ENCODE measurements around the gene RFTN2.

RFTN2 gene

DNA sequence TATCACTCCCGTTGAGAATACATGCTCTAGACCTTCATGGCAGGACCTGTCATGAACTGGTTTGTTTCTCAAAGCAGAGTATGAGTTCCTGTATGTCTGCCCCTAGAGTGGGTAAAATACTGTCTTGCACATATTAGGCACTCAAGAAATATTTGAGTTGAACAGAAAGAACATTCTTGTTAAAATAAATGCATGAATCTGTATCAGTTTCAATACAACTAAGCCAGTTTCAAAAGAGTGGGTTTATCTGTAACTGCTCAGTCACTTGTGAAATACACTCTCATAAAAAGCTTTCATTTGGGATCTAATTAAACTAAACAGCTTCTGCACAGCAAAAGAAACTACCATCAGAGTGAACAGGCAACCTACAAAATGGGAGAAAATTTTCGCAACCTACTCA is 69.2 kb downstream of the RFTN2 start:
- Histone ChIP-seq H3K36me3 (ENCODE audit: control insufficient read depth in 1 of 2, insufficient read depth in 2 of 2, low read length in 2 of 2) (no peaks in the 10 kb centered on the region), H3K4ac (ENCODE audit: low read depth, low read length) (no peak overlapping the region), H3K18ac (ENCODE audit: low read length) (no peak overlapping the region), H2BK5ac (ENCODE audit: low read depth, low read length, poor library complexity) (no peak overlapping the region), H2AFZ (ENCODE audit: insufficient read depth, low read length, poor library complexity) (no peak overlapping the region), H3K27ac (ENCODE audit: low read depth, low read length) (no peak overlapping the region), H3K4me2 (ENCODE audit: low read length) (no peak overlapping the region), H3K4me1 (ENCODE audit: control insufficient read depth in 1 of 2, insufficient read depth in 2 of 2, low read length in 2 of 2) (no peaks in the 10 kb centered on the region), H4K8ac (ENCODE audit: low read depth, low read length) (no peak overlapping the region), H3K4me3 (ENCODE audit: low read depth, low read length) (no peak overlapping the region), H4K91ac (ENCODE audit: low read depth, low read length) (no peak overlapping the region), H3K23ac (ENCODE audit: low read length) (no peak overlapping the region), H2AK5ac (ENCODE audit: low read length) (no peak overlapping the region), H2BK120ac (ENCODE audit: insufficient read depth, low read length, poor library complexity) (no peak overlapping the region), H3K79me2 (ENCODE audit: control insufficient read depth, insufficient read depth, low read length, poor library complexity) (no peaks in the 10 kb centered on the region), H3K9me3 (ENCODE audit: insufficient read depth, low read depth, low read length) (no peaks in the 10 kb centered on the region), H3K14ac (ENCODE audit: low read length) (no peak overlapping the region), H3K9ac (ENCODE audit: low read length) (no peak overlapping the region), H4K12ac (ENCODE audit: low read depth, low read length) (no peak overlapping the region), H2BK12ac (ENCODE audit: low read length) (no peak overlapping the region), H3K27me3 (ENCODE audit: insufficient read depth, low read length) (no peaks in the 10 kb centered on the region), H3K79me1 (ENCODE audit: low read length) (no peaks in the 10 kb centered on the region)
- WGBS (ENCODE audit: extremely low coverage, insufficient coverage, insufficient read length) = no CpG with 5 or more reads among the region's 2 CpGs
- DNase-seq = no peak

DNA sequence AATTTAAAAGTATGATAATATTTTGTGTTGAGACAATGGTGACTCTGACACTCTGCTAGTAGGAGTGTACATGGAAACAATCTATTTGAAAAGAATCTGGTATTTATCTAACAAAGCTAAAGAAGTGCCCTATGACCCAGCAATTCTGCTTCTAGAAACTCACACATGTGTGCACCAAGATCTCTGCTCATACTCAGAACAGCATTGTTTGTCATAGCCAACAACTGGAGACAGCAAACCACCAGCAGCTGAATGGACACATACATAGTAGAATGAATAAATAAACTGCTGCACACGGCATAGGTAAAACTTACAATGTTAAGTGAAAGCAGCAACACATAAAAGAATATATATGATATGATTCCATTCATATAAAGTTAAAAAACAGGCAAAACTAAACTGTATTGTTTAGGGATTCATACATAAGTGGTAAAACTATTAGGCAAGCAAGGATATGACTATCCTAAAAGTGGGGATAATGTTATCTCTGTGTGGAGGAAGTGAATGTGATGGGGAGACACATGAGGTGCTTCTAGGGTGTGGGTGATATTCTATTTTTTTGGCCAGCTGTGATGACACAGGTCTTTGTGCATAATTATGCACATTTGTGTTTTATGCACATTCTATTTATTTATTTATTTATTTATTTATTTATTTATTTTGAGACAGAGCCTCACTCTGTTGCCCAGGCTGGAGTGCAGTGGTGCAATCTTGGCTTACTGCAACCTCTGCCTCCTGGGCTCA is 71.1 kb downstream of the RFTN2 start:
- Histone ChIP-seq H3K23ac (ENCODE audit: low read length) (no peak overlapping the region), H3K4me2 (ENCODE audit: low read length) (no peak overlapping the region), H3K4me1 (ENCODE audit: control insufficient read depth in 1 of 2, insufficient read depth in 2 of 2, low read length in 2 of 2) (no peaks in the 10 kb centered on the region), H3K27ac (ENCODE audit: low read depth, low read length) (no peak overlapping the region), H3K9me3 (ENCODE audit: insufficient read depth, low read depth, low read length) (no peaks in the 10 kb centered on the region), H4K91ac (ENCODE audit: low read depth, low read length) (no peak overlapping the region), H4K12ac (ENCODE audit: low read depth, low read length) (no peak overlapping the region), H3K9ac (ENCODE audit: low read length) (no peak overlapping the region), H3K79me1 (ENCODE audit: low read length) (no peaks in the 10 kb centered on the region), H3K4me3 (ENCODE audit: low read depth, low read length) (no peak overlapping the region), H3K79me2 (ENCODE audit: control insufficient read depth, insufficient read depth, low read length, poor library complexity) (no peaks in the 10 kb centered on the region), H2AK5ac (ENCODE audit: low read length) (no peak overlapping the region), H2BK5ac (ENCODE audit: low read depth, low read length, poor library complexity) (no peak overlapping the region), H3K36me3 (ENCODE audit: control insufficient read depth in 1 of 2, insufficient read depth in 2 of 2, low read length in 2 of 2) (no peaks in the 10 kb centered on the region), H4K8ac (ENCODE audit: low read depth, low read length) (no peak overlapping the region), H2BK120ac (ENCODE audit: insufficient read depth, low read length, poor library complexity) (no peak overlapping the region), H3K14ac (ENCODE audit: low read length) (no peak overlapping the region), H2BK12ac (ENCODE audit: low read length) (no peak overlapping the region), H3K27me3 (ENCODE audit: insufficient read depth, low read length) (no peaks in the 10 kb centered on the region), H2AFZ (ENCODE audit: insufficient read depth, low read length, poor library complexity) (no peak overlapping the region), H3K18ac (ENCODE audit: low read length) (no peak overlapping the region), H3K4ac (ENCODE audit: low read depth, low read length) (no peak overlapping the region)
- WGBS (ENCODE audit: extremely low coverage, insufficient coverage, insufficient read length) = no CpG with 5 or more reads among the region's 1 CpG
- DNase-seq = no peak

DNA sequence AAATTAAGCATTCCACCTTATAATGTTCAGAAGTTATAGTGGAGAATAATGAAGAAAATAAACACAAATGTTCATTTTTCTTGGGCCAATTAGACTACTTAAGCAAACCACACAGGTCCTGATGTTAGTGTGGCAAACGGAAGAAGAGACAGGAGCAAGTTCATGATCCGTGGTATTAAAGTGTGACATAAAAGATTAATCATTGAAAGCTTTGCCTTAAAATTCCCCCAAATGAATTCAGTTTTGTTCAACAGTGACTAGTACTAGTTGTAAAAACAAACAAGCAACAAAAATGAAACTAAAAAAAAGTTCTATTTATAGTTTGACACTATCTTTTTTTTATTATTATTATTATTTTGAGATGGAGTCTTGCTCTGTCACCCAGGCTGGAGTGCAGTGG is 73.7 kb downstream of the RFTN2 start:
- Histone ChIP-seq H4K91ac (ENCODE audit: low read depth, low read length) (no peak overlapping the region), H3K14ac (ENCODE audit: low read length) (no peak overlapping the region), H3K18ac (ENCODE audit: low read length) (no peak overlapping the region), H3K79me2 (ENCODE audit: control insufficient read depth, insufficient read depth, low read length, poor library complexity) (no peaks in the 10 kb centered on the region), H3K79me1 (ENCODE audit: low read length) (no peaks in the 10 kb centered on the region), H3K36me3 (ENCODE audit: control insufficient read depth in 1 of 2, insufficient read depth in 2 of 2, low read length in 2 of 2) (no peaks in the 10 kb centered on the region), H2BK120ac (ENCODE audit: insufficient read depth, low read length, poor library complexity) (no peak overlapping the region), H3K4me2 (ENCODE audit: low read length) (no peak overlapping the region), H2AK5ac (ENCODE audit: low read length) (no peak overlapping the region), H3K4me3 (ENCODE audit: low read depth, low read length) (no peak overlapping the region), H3K9me3 (ENCODE audit: insufficient read depth, low read depth, low read length) (no peaks in the 10 kb centered on the region), H2BK5ac (ENCODE audit: low read depth, low read length, poor library complexity) (no peak overlapping the region), H2BK12ac (ENCODE audit: low read length) (no peak overlapping the region), H3K9ac (ENCODE audit: low read length) (no peak overlapping the region), H3K27ac (ENCODE audit: low read depth, low read length) (no peak overlapping the region), H4K12ac (ENCODE audit: low read depth, low read length) (no peak overlapping the region), H3K27me3 (ENCODE audit: insufficient read depth, low read length) (no peaks in the 10 kb centered on the region), H3K23ac (ENCODE audit: low read length) (no peak overlapping the region), H2AFZ (ENCODE audit: insufficient read depth, low read length, poor library complexity) (no peak overlapping the region), H3K4me1 (ENCODE audit: control insufficient read depth in 1 of 2, insufficient read depth in 2 of 2, low read length in 2 of 2) (no peaks in the 10 kb centered on the region), H4K8ac (ENCODE audit: low read depth, low read length) (no peak overlapping the region), H3K4ac (ENCODE audit: low read depth, low read length) (no peak overlapping the region)
- DNase-seq = no peak
- WGBS (ENCODE audit: extremely low coverage, insufficient coverage, insufficient read length) = no CpG with 5 or more reads among the region's 2 CpGs

DNA sequence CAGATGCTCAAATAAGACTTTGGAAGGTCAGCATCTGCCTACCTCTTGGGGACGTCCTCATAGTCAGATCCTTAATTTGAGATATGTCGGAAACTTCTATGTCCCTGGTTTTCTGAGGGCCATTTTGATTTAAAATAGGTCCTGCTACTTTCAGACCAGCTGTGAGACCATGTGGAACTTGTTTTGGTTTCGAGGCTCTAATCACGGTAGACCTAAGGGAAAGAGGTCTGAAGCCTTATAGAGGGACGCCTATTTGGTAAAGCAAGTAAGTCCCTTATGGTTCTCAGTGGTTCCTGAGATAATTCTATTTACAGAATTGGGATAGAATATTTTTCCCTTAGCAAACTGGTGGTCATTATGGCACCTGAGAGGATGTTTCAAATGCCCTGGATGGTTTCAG is 75.1 kb downstream of the RFTN2 start:
- no peak overlapping the region for H2BK5ac ChIP-seq (ENCODE audit: low read depth, low read length, poor library complexity)
- no peaks in the 10 kb centered on the region for H3K79me2 ChIP-seq (ENCODE audit: control insufficient read depth, insufficient read depth, low read length, poor library complexity)
- H4K12ac ChIP-seq (ENCODE audit: low read depth, low read length) = no peak overlapping the region
- no peak overlapping the region for H3K14ac ChIP-seq (ENCODE audit: low read length)
- H2AK5ac ChIP-seq (ENCODE audit: low read length) = no peak overlapping the region
- no peaks in the 10 kb centered on the region for H3K36me3 ChIP-seq (ENCODE audit: control insufficient read depth in 1 of 2, insufficient read depth in 2 of 2, low read length in 2 of 2)
- no peak overlapping the region for H3K23ac ChIP-seq (ENCODE audit: low read length)
- no peak overlapping the region for H2BK12ac ChIP-seq (ENCODE audit: low read length)
- H2AFZ ChIP-seq (ENCODE audit: insufficient read depth, low read length, poor library complexity) = no peak overlapping the region
- H3K9me3 ChIP-seq (ENCODE audit: insufficient read depth, low read depth, low read length) = no peaks in the 10 kb centered on the region
- no peak overlapping the region for H3K4me3 ChIP-seq (ENCODE audit: low read depth, low read length)
- H4K8ac ChIP-seq (ENCODE audit: low read depth, low read length) = no peak overlapping the region
- no peak overlapping the region for H3K4ac ChIP-seq (ENCODE audit: low read depth, low read length)
- no peak overlapping the region for H3K18ac ChIP-seq (ENCODE audit: low read length)
- no CpG with 5 or more reads among the region's 5 CpGs for WGBS (ENCODE audit: extremely low coverage, insufficient coverage, insufficient read length)
- H3K4me2 ChIP-seq (ENCODE audit: low read length) = no peak overlapping the region
- no peak overlapping the region for H3K27ac ChIP-seq (ENCODE audit: low read depth, low read length)
- H3K27me3 ChIP-seq (ENCODE audit: insufficient read depth, low read length) = no peaks in the 10 kb centered on the region
- H3K79me1 ChIP-seq (ENCODE audit: low read length) = no peaks in the 10 kb centered on the region
- no peak overlapping the region for H2BK120ac ChIP-seq (ENCODE audit: insufficient read depth, low read length, poor library complexity)
- no peak for DNase-seq
- H4K91ac ChIP-seq (ENCODE audit: low read depth, low read length) = no peak overlapping the region
- no peaks in the 10 kb centered on the region for H3K4me1 ChIP-seq (ENCODE audit: control insufficient read depth in 1 of 2, insufficient read depth in 2 of 2, low read length in 2 of 2)
- no peak overlapping the region for H3K9ac ChIP-seq (ENCODE audit: low read length)
